Mesenteric fat pad (tissue), 1 donor: ENCODE results near the gene RABEPK. TPM values are rescaled to one million over a fixed set of nuclear protein-coding genes. Genes with fewer than 3 reads are reported as not detected.

Source experiments
- DNase-seq: peaks from one replicate; pipeline ENCODE4 v3.0.0-alpha.2; 2020; ENCODE audit warnings: low spot score
- total RNA-seq: library from RNA; stranded (reverse); fragmentation: NEBNext Ultra II Directional; extraction: Animal tissue kit (Norgen Biotek cat#: 25700); gene quantifications from one replicate; pipeline ENCODE4 v1.2.1, GENCODE V29; 2021
- donor health status: DM: yes; HTN: yes; CAD: no.

The RABEPK gene
- total RNA-seq, 1 donor from 2014 or later = 19.8 TPM

DNA sequence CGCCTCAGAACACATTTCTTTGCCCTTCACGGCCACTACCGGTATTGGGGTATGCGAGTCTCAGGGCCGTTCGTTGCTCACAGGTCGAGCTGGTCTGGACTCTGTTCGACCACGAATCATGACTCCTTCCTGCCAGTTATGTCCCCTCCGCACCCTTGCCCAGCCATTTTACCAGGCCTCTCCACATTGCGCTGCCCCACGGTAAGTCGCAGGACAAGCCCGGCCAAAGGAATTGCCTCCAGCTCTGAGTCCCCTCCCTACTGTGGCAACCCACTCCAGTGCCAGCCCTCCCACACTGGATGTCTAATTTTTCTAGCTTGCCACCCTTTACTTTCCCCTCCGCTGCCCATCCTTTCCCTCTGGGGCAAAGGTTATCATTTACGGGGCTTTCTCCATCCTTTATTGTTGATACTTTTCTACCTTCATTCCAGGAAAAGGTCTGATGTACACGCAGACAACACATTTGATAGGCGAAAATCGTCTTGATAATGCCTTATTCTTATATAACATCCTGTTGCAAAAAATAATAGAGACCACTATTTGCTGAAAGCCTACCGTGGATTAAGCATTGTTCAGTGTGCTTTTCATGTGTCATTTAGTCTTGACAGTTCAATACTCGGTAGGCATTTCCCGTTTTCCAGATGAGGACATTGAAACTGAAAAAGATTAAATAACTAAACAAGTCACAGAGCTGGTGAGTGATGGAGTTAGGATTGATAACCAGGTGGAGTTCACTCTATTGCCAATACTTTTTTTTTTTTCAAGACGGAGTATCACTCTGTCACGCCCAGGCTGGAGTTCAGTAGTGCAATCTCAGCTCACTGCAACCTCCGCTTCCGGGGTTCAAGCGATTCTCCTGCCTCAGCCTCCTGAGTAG, 41.8 kb downstream of the RABEPK start:
- no peak for DNase-seq

- no peak for DNase-seq
These were observed 43.5 kb downstream of the RABEPK start for GRCh38 chr9:125243792-125244260.

DNA sequence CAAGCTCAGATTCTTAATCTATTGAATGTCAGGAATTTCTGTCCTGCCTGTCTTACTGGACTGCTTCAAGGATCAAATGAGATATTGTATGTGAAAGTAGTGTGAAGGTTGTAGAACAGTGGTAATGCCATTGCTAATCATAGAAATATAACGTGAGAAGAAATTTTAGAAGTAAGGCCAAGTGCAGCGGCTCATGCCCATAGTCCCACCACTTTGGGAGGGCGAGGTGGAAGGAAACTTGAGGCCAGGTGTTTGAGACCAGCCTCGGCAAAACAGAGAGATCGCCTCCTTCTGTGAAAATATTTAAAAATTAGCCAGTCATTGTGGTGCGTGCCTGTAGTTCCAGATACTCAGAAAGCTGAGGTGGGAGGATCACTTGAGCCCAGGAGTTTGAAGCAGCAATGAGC, 45.9 kb downstream of the RABEPK start:
- no peak for DNase-seq

DNA sequence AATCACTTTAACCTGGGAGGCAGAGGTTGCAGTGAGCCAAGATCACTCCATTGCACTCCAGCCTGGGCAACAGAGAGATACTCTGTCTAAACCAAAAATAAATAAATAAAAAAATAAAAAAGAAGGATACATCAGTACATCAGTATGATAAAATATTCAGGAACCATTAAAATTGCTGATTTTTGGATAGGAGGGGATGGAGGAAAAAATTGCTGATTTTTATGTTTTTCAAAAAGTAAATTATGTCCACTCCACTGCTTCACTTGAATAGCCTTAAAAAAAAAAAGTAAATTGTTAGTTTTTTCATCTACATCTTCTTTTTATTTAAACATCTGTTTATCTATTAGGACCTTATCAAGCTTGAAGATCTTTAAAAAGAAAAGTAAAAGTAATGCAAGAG, 53.9 kb downstream of the RABEPK start:
- no peak for DNase-seq

GRCh38 chr9:125255781-125256391, 55.5 kb downstream of the RABEPK start:
- peak; percentile 1 for DNase-seq

GRCh38 chr9:125258160-125258785, 57.9 kb downstream of the RABEPK start:
- DNase-seq = peak; percentile 9

DNA sequence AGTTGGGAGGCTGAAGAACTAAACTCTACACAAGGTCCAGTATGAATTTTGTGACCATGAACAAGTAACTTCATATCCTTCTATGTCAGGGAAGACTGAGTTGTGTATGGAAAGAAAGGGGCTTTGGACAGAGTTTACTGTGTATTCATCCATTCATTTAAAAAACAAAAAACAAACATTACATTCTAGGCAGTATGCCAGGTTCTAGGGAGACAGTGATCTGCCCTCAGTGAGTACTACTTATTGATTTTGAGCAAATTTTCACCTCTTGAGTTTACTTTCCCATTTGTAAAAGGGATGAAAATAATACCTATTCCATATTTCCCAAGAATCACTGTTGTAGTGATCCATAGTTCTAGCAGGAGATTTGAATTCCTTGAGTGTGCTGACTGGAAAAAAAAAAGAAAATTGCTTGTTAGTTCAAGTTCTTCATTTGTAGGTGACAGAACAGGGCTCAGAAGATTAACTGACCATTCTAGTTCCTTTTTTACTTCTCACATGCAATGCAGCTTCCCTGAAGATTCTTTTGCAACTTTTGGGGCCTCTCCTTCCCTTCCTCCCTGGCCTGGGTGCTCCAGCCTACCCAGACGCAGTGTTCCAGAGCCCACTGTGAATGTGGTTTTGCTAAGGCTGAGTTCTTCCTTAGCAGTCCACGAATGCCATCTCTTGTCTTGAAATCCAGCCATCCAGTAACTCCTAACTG, 58.6 kb downstream of the RABEPK start:
- DNase-seq = no peak

GRCh38 chr9:125260561-125260960, 60.2 kb downstream of the RABEPK start:
- peak; percentile 3 for DNase-seq

GRCh38 chr9:125261501-125262293, 61.4 kb downstream of the RABEPK start, which contains the start of gene GAPVD1:
Gene GAPVD1, plus strand, starts transcription at chr9:125261826. Its CDS starts 37,096 bp downstream, at chr9:125298922.
- DNase-seq = peak; percentile 97

DNA sequence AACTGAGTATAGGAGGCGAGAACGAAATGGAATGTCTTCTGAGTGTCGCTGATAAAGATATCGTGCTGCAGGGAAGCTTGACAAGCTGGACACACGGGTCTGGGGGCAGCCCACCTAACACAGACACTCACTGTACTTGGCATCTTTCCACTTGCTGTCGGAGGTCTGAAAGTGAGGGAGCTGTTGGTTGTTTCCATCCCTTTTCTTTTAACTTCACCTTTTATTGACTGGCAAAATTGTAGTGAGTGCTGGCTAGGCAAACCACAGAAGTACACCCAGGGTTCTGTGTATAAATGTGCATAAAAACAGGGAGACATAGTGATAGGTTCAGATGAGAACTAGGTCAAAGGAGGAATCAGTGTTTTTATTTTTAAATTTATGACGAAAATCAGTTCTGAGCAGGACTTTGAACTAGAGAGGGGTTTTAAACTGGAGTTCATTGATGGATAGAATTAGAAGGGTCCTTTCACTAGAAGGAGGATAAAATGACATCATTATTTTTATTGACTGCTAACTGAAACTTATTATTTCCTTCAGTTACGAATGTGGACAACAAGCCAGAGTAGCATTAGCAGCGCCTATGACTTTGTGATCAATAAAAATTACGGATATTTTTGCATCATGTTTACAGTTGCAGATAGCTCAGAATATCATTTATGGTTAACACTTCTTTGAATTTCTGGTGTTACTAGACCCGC, 62.1 kb downstream of the RABEPK start:
- DNase-seq = no peak

DNA sequence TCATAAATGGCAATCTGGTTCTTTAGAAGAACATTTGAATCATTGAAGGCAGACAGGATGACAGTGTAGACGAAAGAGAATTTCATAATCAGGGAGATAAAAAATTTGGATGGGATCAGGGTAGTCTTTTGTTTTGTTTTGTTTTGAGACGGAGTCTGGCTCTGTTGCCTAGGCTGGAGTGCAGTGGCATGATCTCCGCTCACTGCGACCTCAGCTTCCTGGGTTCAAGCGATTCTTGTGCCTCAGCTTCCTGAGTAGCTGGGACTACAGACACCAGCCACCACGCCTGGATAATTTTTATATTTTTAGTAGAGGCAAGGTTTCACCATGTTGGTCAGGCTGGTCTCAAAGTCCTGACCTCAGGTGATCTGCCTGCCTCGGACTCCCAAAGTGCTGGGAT, 63.7 kb downstream of the RABEPK start:
- peak; percentile 14 for DNase-seq

GRCh38 chr9:125268394-125269013, 68.2 kb downstream of the RABEPK start:
- peak; percentile 0 for DNase-seq

GRCh38 chr9:125269014-125269397, 68.7 kb downstream of the RABEPK start:
- DNase-seq = peak; percentile 4

GRCh38 chr9:125271081-125271480, 70.7 kb downstream of the RABEPK start:
- no peak for DNase-seq

GRCh38 chr9:125272697-125273096, 72.4 kb downstream of the RABEPK start:
- DNase-seq = no peak

DNA sequence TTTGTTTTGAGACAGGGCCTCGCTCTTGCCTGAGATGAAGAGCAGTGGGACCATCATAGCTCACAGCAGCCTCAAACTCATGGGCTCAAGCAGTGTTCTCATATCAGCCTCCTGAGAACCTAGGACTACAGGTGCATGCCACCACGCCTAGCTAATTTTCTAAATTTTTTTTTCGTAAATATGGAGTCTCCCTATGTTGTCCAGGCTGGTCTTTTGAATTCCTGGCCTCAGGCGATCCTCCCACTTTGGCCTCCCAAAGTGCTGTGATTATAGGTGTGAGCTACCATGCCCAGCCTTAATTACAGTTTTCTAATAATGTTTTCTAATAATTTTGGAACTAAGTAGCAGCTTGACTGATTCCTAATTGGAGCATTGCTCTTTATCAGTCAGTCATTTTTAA, 76.4 kb downstream of the RABEPK start:
- DNase-seq = no peak

GRCh38 chr9:125277411-125277810, 77.1 kb downstream of the RABEPK start:
- no peak for DNase-seq

GRCh38 chr9:125280945-125281344, 80.6 kb downstream of the RABEPK start:
- no peak for DNase-seq
